IPS-11a (cell line): ENCODE results near the gene RNF5.
"Not testable (repeated sequence)": the region's sequence is repeated elsewhere in the genome, so short reads cannot be mapped to it uniquely, and the experiment has no call there.

Experiments
- H3K4me3 ChIP-seq: one replicate; pipeline ENCODE4 v1.5.1; 2013; ENCODE audit warnings: low read depth, low read length, control low read depth

Gene RNF5

DNA sequence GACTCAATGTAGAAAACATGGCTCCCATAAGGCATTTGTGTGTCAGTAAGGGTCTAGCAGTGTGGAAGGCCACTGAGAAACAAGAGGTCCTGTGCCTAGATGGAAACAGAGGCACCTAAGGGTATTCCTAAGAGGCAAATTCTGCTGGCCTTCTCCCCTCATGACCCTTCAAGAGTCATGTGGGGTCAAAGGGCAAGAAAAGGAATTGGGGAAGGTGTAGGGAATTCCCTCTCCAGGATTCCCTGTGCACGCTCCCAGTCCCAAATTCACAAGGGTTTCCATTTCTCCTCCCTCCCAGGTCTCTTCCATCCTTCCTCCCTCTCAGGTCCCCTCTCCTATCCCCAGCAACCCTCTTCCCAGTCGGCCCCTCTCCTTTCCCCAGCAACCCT, 2.9 kb upstream of the RNF5 start:
- peak overlapping the region; percentile 77 for H3K4me3 ChIP-seq

DNA sequence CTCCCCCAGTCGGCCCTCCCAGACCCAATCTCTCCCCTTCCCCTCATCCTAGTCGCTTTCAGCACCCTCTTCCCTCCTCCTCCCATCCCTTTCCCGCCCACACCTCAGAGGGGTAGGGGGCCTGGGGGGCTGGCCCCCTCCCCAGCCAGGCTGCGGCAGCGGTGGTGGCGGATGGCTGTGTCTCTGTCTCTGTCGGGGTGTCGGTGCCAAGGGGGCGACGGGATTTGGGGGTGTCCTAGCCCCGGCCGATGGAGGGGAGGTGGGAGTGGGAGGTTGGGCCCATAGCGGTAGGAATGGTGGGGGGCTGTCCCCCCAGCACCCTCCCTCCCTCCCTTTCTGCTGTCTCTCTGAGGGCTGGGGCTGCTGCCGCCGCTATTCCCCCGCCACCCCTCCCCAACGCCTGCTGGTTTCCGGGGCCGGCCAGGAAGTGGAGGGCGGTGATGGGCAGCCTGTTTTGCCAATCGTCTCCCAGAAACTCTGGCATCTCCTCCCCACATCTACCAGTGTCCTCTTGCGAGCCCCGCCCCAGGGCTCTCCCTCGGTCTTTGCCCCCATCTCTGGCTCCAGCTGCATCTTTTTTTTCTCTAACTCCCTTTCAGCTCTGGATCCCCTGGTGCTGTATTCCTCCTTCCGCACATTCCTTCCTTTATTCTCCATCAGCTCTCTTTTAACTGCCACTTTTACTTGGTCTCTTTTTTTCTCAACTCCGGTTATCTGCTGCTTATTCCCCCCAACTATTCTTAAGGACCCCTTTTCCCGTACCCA, 2.3 kb upstream of the RNF5 start, which contains the start of gene AGPAT1:
AGPAT1 (minus strand) TSS at position 374 of the 765 bp plus-strand sequence. CDS start 4,588 bp downstream, outside the sequence.
- peak within 1 kb of the TSS; percentile 77 for H3K4me3 ChIP-seq

DNA sequence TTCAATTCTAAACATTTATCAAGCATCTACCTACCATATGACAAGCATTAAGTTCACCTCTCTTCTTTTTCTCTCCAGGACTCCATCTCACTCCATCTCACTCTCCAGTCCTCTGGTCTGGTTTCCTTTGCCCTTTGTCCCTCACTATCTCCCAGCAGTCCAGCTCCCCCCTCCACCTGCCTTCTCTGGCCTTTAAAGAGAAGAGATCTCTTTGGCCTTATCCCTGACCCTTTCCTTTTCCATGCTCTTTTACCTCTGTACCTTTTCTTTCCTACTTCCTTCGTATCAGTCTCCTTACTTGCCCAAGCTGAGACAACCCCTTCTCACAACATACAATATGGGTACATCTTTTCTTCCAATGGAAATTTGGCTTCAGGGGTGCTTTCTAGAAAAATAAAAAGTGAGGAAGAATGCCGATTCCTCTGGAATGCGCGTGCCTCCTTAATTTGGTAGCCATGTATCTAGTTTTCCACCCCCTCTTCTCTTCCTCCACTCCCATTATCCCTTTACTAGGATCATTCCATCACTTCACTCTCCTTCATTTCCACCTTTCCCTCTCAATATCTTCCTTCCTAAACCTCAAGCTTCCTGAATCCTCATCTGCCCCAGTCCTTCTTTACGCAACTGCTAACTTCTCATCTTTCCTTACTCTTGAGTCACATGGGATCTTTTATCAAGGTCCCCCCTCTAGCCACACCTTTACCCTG, 1.6 kb upstream of the RNF5 start:
- H3K4me3 ChIP-seq, result peak overlapping the region; percentile 77

DNA sequence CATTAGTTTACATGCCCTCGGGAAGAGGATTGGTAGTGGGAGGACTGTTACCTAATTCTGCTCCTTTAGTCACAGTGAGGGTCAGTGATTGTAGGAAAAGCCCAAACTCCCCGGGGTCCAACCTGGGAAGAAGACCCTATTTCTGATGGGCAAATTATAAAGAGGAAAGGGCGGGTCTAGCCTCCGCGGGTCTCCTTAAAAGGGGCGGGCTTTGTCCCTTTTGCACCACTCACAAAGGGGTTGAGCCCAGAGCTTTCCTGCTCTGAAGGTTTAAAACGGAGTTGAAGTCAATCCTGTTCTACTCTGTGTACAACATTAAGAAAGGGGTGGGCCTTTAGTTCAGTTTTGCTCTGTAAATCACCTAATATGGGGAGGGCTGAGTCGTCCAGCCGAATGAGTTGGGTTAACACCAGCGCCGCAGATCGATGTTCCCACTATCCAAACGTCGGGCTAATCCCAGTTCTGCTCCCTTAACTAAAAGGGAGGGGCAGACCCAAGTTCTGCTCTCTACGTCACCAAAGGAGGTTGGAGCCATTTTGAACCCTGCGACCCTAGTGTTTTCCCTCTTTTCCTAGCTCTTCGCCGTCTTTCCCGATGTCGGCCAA, 920 bp upstream of the RNF5 start:
- peak overlapping the region; percentile 77 for H3K4me3 ChIP-seq

DNA sequence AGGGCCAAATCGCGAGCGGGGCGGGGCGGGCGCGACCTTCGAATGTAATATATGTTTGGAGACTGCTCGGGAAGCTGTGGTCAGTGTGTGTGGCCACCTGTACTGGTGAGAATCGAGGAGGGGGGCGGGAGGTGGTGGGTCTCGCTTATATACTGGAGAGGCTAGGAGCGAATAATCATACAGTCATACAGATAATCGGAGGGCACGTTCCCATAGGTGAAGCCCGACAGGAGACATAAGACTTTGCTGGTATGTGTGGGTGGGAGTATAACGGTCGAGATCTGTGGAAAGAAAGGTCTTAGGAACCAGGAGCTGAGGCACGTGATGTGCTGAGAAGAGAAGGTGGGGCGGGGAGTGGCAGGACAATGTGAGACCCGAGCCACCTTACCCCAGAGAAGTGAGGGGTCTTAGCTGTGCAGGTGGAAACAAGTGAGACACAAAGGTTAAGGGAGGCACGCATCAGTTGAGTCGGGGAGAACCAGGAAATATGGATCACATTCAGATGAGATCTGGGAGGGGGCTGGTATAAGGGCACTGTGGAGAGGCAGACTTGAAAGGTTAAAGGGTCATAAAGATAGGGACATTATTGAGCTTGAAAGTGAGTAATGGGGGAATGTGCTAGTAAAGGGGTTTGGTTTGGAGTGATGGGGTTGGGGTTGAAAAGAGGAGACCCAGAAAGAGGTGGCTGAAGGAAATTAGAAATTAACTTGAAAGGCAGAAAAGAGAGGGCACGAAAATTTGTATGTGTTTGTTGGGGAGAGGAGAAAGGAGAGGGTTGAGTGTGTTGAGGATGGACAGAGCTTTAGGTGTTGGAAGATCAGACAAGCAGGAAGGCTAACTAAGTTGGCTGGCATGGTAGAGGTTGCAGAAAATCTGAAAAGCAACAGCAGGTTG, 589 bp downstream of the RNF5 start:
- H3K4me3 ChIP-seq, result peak overlapping the region; percentile 87

DNA sequence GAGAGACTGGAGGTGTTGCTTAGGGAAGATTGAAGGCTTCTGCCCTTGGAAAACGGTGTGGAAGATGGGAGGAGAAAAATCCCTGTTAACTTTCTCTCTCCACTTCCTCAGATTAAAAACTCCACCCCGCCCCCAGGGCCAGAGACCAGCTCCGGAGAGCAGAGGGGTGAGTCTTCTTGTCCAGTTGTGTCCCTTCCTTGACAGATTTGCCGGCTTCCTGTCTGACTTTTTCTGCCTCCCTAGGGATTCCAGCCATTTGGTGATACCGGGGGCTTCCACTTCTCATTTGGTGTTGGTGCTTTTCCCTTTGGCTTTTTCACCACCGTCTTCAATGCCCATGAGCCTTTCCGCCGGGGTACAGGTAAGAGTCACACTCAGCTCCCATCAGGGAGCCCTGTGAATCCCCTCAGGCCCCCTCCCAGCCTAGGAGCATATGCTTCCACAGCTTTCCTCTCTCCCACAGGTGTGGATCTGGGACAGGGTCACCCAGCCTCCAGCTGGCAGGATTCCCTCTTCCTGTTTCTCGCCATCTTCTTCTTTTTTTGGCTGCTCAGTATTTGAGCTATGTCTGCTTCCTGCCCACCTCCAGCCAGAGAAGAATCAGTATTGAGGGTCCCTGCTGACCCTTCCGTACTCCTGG, 1.7 kb downstream of the RNF5 start:
- H3K4me3 ChIP-seq, result no peak overlapping the region

DNA sequence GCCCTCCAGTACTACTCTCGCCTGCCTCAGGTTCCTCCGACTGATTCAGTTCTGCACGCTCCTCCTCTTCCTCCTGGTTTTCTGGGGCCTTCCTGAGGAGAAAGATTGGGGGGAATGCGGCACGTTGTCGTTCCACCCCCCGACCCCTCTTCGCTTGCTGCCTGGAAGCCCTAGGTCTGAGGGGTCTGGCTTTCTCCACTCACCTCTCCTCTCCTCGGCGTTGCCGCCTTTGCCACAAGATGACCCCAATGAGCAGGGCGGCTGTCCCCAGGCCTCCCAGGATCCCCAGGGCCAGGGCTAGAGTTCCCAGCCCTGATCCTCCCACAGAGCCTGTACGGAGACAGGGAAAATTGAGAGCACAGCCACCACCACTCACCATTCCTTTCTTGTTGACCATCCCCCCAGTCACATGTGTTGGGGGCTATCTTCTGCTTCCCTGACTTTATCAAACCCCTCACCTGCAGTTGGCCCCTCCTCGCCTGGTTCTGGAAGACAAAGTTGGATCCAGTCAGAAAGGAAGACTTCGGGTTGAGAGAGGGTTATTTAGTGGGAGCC, 3.0 kb downstream of the RNF5 start:
- H3K4me3 ChIP-seq, result no peak overlapping the region

DNA sequence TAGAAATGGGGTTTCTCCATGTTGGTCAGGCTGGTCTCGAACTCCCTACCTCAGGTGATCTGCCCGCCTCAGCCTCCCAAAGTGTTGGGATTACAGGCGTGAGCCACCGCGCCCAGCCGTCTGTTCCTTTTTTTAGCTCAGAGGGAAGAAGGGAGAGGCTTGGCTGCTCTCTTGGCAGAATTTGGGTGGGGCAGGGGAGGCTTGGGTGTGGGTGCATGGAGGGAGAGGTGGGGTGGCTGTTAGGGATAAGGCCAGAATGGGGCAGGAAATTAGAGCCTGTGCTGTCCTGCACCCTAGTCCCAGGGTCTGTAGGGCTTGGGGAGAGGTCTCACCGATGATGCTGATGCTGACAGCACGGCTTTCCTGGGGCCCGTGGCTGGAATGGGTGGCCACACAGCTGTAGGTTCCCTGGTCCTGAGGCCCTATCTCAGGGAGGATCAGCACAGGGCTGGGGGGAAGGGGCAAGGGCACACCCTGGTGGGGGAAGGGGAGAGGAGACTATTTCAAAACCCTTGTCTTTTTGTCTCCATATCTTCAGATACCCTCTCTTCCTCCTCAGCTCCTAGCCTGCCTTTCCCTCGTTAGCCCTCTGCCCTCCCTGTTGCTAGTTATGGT, 3.8 kb downstream of the RNF5 start:
- no peak overlapping the region for H3K4me3 ChIP-seq

DNA sequence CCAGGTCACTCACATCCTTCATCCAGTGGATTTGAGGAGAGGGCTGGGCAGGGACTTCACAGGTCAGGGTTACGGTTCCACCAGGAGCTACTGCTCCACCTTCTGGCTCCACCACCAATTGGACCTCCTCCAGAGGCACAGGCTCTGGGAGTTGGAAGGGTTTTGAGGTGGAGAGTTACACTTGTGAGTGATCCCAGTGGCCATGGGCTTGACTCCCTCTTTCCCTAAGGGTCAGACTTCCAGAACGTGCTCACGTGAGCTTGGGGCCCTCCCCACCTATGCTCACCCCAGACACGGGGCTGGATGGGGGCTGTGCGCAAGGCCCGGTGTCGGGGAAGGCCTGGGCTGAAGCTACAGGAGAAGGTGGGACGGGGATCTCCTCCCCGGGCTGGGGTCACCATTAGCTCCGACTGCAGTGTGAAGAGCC, 4.4 kb downstream of the RNF5 start:
- H3K4me3 ChIP-seq, result no peak overlapping the region

DNA sequence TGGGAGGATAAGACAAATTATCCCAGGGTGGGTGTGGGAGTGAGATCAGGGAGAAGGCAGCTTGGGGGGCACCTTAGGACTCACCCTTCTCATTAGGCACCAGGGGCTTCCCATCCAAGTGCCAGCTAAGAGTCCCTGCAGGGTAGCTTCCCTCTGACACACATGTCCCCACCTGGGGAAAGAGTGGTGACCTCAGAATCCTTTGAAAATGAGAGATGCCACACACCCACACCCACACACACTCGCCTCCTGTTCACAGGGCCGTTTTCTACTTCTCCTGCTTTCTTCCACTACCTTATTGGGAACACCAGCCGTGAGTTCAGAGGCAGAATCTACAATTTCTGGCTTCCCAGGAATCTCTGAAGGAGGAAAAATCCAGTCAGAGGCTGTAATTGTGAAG, 4.8 kb downstream of the RNF5 start:
- no peak overlapping the region for H3K4me3 ChIP-seq

DNA sequence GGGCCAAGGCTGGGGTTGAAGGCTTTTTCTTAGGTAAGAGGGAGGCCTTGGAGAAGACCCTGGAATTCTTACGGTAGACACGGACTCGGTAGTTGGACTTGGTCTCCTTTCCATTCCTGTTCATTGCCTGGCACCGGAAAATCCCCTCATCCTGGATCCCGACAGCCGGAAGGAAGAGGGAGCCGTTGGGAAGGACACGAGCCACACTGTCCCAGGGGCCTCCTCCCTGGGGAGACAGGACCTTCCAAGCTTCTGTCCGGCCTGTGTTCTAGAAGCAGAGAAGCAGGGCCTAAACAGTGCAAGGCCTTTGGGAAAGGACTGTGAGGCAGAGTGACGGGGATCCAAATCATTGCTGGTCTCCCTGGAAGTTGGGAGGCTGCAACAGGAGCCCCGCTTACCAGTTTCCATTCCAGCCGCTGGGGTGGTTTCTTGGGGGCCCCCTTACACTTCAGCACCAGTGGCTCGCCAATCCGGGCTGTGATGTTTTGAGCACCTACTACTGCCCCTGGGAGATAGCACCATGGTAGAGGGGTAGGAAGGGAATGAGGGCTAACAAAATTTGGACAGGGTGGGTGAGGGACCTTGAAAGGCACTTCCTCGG, 5.4 kb downstream of the RNF5 start:
- H3K4me3 ChIP-seq, result no peak overlapping the region

DNA sequence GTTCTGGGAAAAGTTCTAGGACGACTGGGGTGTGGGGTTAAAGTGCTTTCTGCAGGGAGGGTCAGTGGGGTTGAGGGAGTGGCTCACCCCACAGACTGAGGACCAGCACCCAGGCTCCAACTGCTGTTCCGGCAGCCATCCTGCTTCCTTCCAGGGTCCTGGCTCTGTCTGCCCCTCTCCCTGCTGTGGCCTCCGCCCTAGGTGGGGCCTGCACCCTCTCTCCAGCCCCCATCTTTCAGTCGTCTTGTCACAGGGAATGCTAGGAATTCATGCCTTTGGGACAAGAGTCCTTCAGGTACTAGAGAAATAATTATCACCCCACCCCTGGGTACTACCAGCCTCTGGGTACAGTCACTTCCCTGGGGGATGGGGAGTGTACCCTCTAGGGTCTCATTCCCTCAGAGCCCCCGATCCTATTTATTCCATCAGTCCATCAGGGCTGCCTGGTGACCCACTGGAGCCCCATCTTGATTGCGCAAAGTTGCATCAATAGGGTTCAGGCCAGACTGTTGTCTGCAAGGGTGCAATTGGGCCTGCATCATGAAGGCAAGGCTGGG, 6.0 kb downstream of the RNF5 start, which contains the start of gene AGER:
AGER (minus strand) TSS at position 170 of the 557 bp plus-strand sequence; CDS start at position 139, 31 bp downstream.
- H3K4me3 ChIP-seq, result no peak within 1 kb of the TSS

DNA sequence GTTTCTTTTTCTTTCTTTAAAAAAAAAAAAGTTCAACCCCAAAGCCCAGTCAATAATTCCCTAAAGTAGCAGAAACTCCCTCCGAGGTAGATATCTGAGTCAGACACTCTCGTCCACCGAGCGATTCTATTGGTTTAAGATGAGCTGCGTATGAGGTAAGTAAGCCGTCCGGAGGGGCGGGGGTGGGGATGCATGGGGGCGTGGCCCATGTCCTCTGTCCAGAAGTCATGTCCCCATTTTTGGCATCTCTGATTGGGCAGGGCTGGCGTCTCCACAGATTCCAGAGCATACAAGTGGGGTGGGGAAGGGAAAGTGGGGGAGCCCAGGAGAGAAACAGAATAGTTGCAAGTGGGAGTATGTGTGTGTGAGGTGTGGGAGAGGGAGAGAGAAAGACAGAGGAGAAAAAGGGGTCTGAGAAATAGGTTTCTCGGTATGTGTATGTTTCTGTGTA, 7.5 kb downstream of the RNF5 start:
- not testable (repeated sequence) for H3K4me3 ChIP-seq

DNA sequence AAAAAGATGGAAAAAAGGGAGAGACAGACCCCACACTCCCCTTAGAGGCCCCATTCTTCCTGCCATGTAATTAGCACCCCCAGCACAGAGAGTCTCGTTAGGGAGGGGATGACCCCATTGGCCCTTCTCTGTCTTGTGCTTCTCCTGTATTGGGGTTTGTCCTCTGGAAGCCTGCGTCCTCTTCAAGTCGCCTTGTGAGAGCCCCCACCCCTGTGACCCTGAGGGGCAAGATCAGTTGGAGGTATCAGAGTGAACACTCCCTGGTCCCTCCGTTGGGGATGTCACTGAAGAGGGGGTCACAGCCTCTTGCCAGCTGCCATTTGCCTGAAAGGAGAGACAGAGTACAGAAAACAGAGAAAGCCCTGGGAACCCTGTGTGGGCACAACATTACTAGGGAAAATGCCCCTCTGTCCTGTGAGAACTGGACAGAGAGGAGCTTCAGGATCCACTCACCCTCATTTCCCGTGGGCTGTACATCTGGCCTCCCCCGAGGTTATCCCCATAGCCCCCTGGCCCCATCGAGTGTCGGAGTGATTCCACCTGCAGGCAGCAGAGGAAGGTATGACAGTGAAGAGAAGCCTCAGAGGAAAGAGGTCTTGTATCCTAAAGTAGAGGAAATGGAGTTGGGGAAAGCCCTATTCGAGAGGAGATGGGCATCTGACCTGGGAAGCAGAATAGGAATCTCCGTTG, 8.1 kb downstream of the RNF5 start:
- H3K4me3 ChIP-seq, result not testable (repeated sequence)

DNA sequence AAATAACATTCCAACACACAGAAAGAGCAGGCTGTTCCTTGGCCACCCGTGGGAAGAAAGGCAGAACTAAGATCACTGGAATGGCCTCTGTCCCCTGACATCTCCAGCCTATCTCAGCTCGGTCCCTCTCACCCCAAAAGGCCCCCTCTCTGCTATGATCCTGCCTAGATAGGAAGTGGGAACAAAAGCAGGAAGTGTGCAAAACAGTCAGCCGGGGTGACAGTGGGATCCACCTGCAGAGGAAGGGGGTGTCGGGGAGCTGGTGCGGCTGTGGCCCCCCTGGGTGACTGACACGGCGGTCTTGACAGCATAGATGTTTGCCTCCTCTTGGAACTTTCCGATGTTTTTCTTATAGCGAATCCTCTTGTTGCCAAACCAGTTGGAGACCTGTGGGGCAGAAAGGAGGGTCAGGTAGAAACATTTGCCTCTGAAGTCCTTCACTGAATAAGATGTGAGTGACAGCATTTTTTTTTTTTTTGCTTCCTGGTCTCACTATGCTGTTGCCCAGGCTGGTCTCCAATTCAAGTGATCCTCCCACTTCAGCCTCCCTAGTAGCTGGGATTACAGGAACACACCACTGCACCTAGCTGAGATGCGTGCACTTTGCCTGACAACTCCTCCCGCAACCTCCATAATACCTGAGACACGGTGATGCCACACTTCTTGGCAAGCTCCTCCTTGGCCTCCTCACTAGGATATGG, 9.0 kb downstream of the RNF5 start:
- no peak overlapping the region for H3K4me3 ChIP-seq

DNA sequence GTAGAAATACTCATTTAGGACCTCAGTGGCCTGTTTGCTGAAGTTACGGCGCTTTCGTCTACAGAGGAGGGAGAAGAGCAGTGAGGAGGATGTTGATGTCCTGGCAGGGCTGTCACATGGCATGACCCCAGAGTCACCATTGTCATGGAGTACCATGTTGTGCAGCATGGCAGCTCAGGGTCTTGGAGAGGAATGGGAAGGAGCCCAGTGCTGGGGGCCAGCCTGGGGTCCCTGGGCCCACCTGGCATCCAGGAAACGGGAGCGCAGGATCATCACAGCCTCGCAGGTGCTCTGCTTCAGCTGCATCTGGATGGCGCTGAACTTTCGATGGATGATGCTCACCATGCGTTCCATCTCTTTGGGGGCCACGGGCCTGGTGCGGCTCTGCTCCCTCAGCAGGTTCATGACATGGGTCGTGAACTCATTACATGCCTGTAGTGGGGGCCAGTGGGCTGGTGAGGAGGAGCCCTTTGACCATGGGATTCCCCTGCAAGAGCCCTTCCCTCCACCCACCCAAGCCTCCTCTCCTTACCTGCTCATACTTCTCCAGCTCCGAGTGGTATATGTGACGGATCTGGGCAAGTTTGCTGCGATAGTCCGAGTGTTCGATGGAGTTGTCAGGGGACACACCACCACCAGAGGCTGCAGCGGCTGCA, 9.6 kb downstream of the RNF5 start:
- H3K4me3 ChIP-seq, result not testable (repeated sequence)
